Endothelial cell of umbilical vein (primary cell): ENCODE results near the gene ROCK2. TPM values are rescaled to one million over a fixed set of nuclear protein-coding genes. Genes with fewer than 3 reads are reported as not detected.

ENCODE experiments used
- BruUV-seq: library from RNA; stranded (reverse); fragments of 400-500 nt; replicated peaks from 2 replicates; lab custom pipeline; 2021; lab: Mats Ljungman, UMichigan
- CTCF ChIA-PET: fragments of 300-600, 350-600 bp; sonication (Branson Sonifier 250); formaldehyde crosslinking; loops from one replicate; lab custom pipeline; 2021; ENCODE audit warnings: antibody characterized with exemption, inconsistent platforms; lab: Charles Lee
- POLR2A ChIA-PET: fragments of 300-600, 350-600 bp; sonication (Branson Sonifier 250); formaldehyde crosslinking; loops from one replicate; lab custom pipeline; 2021; ENCODE audit warnings: antibody characterized with exemption, inconsistent platforms; lab: Charles Lee
- DNase-seq: peaks from one replicate; pipeline ENCODE4 v3.0.0-alpha.2; 2011; ENCODE audit warnings: low read depth, low spot score
- FAIRE-seq: peaks from 2 replicates; lab custom pipeline; 2011; peaks lifted over from hg19 to GRCh38; lab: Jason Lieb, UNC
- H2AFZ ChIP-seq: 2 replicates; pipeline ENCODE4 v1.6.0; 2012; ENCODE audit warnings: low read depth, low read length, control low read depth, inconsistent platforms
- H3K27ac ChIP-seq: 2 replicates; pipeline ENCODE4 v1.5.1; 2011; ENCODE audit warnings: low read depth, mild to moderate bottlenecking, control low read depth, low read length, moderate library complexity; ENCODE audit not compliant: insufficient read depth
- H3K27me3 ChIP-seq, 2 experiments: 2 replicates each; pipeline versions ENCODE4 v1.6.0 to v1.6.1; 2011; ENCODE audit warnings: low read length in 2 of 2, mixed read lengths in 1 of 2; ENCODE audit not compliant: control insufficient read depth in 2 of 2, insufficient read depth in 2 of 2
- H3K36me3 ChIP-seq, 2 experiments: 2 replicates in 1 of 2; 3 replicates in 1 of 2; pipeline ENCODE4 v1.5.1; 2011; ENCODE audit warnings: low read length in 2 of 2, mild to moderate bottlenecking in 1 of 2, moderate library complexity in 1 of 2; ENCODE audit not compliant: control insufficient read depth in 2 of 2, insufficient read depth in 2 of 2; ENCODE audit errors: extremely low read depth in 1 of 2
- H3K4me1 ChIP-seq: 3 replicates; pipeline ENCODE4 v1.5.1; 2011; ENCODE audit warnings: mild to moderate bottlenecking, low read length; ENCODE audit not compliant: control insufficient read depth, insufficient read depth; ENCODE audit errors: extremely low read depth
- H3K4me2 ChIP-seq: 2 replicates; pipeline ENCODE4 v1.6.1; 2011; ENCODE audit warnings: low read length, control low read depth, mixed read lengths; ENCODE audit not compliant: insufficient read depth
- H3K4me3 ChIP-seq, 3 experiments: fragments of 200-600 bp in 1 of 3; sonication (generic), shearing (Covaris generic) in 1 of 3; replicated peaks in 1 of 3; 2 replicates each; pipeline ENCODE4 v1.5.1; 2011 to 2016; ENCODE audit warnings: control low read depth in 3 of 3, low read length in 3 of 3, mild to moderate bottlenecking in 2 of 3, inconsistent platforms in 1 of 3, low read depth in 1 of 3, moderate library complexity in 1 of 3; ENCODE audit not compliant: insufficient read depth in 1 of 3
- H3K79me2 ChIP-seq: 2 replicates; pipeline ENCODE4 v1.6.0; 2012; ENCODE audit warnings: low read length, inconsistent platforms; ENCODE audit not compliant: control insufficient read depth, insufficient read depth
- H3K9ac ChIP-seq: replicated peaks from 2 replicates; pipeline ENCODE3; 2011; ENCODE audit warnings: low read length, control low read depth; ENCODE audit not compliant: insufficient read depth; ENCODE audit errors: extremely low read depth
- H3K9me1 ChIP-seq: replicated peaks from 3 replicates; pipeline ENCODE4 v1.6.0; 2011; ENCODE audit warnings: mild to moderate bottlenecking, low read length; ENCODE audit not compliant: control insufficient read depth, insufficient read depth; ENCODE audit errors: extremely low read depth
- H3K9me3 ChIP-seq: replicated peaks from 2 replicates; pipeline ENCODE4 v1.5.1; 2012; ENCODE audit warnings: low read length, inconsistent platforms; ENCODE audit not compliant: control insufficient read depth, insufficient read depth
- H4K20me1 ChIP-seq: replicated peaks from 2 replicates; pipeline ENCODE3; 2011; ENCODE audit warnings: mild to moderate bottlenecking, low read length; ENCODE audit not compliant: control insufficient read depth, insufficient read depth; ENCODE audit errors: extremely low read depth
- EZH2 ChIP-seq: IDR thresholded peaks from 2 replicates; pipeline ENCODE4 v1.6.1; 2012; ENCODE audit warnings: borderline replicate concordance, low read depth, mild to moderate bottlenecking, moderate library complexity, low read length, inconsistent platforms; ENCODE audit not compliant: severe bottlenecking
- FOS ChIP-seq: IDR thresholded peaks from 2 replicates; pipeline ENCODE4 v1.6.1; 2011; ENCODE audit warnings: mild to moderate bottlenecking, low read length, moderate library complexity, borderline replicate concordance; ENCODE audit not compliant: insufficient read depth
- GATA2 ChIP-seq: IDR thresholded peaks from 2 replicates; pipeline ENCODE4 v1.7.0; 2011; ENCODE audit warnings: low read depth, mild to moderate bottlenecking, moderate library complexity, mixed read lengths, low read length; ENCODE audit not compliant: insufficient read length, insufficient read depth
- JUN ChIP-seq: IDR thresholded peaks from 2 replicates; pipeline ENCODE4 v1.6.1; 2011; ENCODE audit warnings: borderline replicate concordance, low read depth; ENCODE audit not compliant: insufficient read length, insufficient read depth
- MYC ChIP-seq: IDR thresholded peaks from one replicate; pipeline ENCODE4 v1.6.1; 2011; ENCODE audit warnings: mild to moderate bottlenecking, low read depth, low read length
- POLR2A ChIP-seq: IDR thresholded peaks from 2 replicates; pipeline ENCODE4 v1.6.1; 2012; ENCODE audit warnings: low read depth, mild to moderate bottlenecking, control low read depth, low read length
- POLR2AphosphoS5 ChIP-seq: IDR thresholded peaks from 2 replicates; pipeline ENCODE4 v1.6.1; 2012; ENCODE audit warnings: low read depth, mild to moderate bottlenecking, control low read depth, low read length, moderate library complexity; ENCODE audit not compliant: insufficient read depth
- dilution Hi-C: fragments of 300-500 bp; cut with MboI; formaldehyde crosslinking; loops from one replicate; pipeline ENCODE4 v1.15.0; 2019; ENCODE audit warnings: low sequenced_read_pairs; ENCODE audit not compliant: extremely low pct_ligation_motif_present
- intact Hi-C: fragments of 100-400 bp; cut with micrococcal nuclease; formaldehyde crosslinking; loops from one replicate; pipeline ENCODE4 v1.10.0; 2022
- polyA plus RNA-seq, 4 experiments: library from polyadenylated mRNA; depleted of rRNA in 3 of 4; stranded (reverse) in 3 of 4; unstranded in 1 of 4; fragments of >200 nt; gene quantifications; 2 replicates each; pipeline versions ENCODE4 v1.2.1 to v1.2.3, GENCODE V29; 2011 to 2012; ENCODE audit warnings: missing spikeins in 1 of 4
- total RNA-seq: library from RNA; stranded (reverse); gene quantifications from 2 replicates; pipeline ENCODE4 v1.2.3, GENCODE V29; 2021
- TF ChIP-seq, protein P1 (sequence below), 2 donors: IDR thresholded peaks; 1 replicate in 1 of 2; 2 replicates in 1 of 2; pipeline ENCODE4 v1.5.1; 2011; ENCODE audit warnings: low read length in 2 of 2, mild to moderate bottlenecking in 2 of 2, moderate library complexity in 2 of 2, control low read depth in 1 of 2, inconsistent platforms in 1 of 2, low read depth in 1 of 2; ENCODE audit not compliant: insufficient read depth in 1 of 2; ENCODE audit errors: extremely low read depth in 1 of 2
- TF ChIP-seq, protein P2 (sequence below): IDR thresholded peaks from 2 replicates; pipeline ENCODE4 v1.6.1; 2011; ENCODE audit not compliant: insufficient read depth, insufficient read length

The ROCK2 gene
- total and polyA plus RNA-seq, 2 donors (not counting 3 experiments of a cell fraction or from before 2014, with no cell fraction given) = 5.2 to 56.5 TPM

DNA sequence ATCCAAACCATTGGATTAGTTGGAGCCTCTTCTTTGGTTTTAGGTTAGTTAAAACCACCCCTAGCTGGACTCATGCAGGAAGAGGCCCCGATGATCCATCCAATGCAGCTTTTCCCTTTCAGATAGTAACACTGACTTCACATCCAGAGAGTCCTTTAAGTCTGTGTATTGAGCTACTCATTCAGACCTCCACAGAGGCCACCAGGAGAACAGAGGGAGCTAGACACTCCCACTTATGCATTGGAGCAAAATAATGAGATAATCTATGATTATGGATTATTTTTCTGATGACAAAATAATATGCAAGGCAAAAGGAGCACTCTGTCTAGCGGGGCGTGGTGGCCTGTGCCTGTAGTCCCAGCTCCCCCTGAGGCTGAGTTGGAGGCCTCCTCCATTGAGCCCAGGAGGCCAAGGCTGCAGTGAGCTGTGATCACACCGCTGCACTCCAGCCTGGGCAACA, 1.6 kb upstream of the ROCK2 start:
- Histone ChIP-seq H3K9me3 (no peaks in the 10 kb centered on the region), H4K20me1 (peaks cover 4% of the 10 kb centered on the region), H3K4me1 (peaks cover 24% of the 10 kb centered on the region), H3K9ac (no peak overlapping the region), H2AFZ (peak overlapping the region; percentile 7), H3K27ac (no peak overlapping the region), H3K4me3 (no peak overlapping the region), H3K27me3 (peaks cover 2 to 3% of the 10 kb centered on the region in 2 experiments), H3K36me3 (no peaks in the 10 kb centered on the region), H3K9me1 (no peaks in the 10 kb centered on the region), H3K79me2 (peaks cover 31% of the 10 kb centered on the region), H3K4me2 (no peak overlapping the region)
- no TSS peak for BruUV-seq
- peak; percentile 65 for FAIRE-seq
- ChIA-PET POLR2A (interaction anchor here (1.1 kb wide), 1 partner anchor 22 kb away, joined by 3 read pairs; no protein-coding TSS in a partner anchor), CTCF (interaction anchor here (1.0 to 5.2 kb wide), 6 partner anchors 10 to 513 kb away, joined by 3 to 67 read pairs (median 18); no protein-coding TSS in a partner anchor)
- TF ChIP-seq MYC (no peak), JUN (no peak), EZH2 (no peak), POLR2AphosphoS5 (no peak), FOS (no peak), POLR2A (no peak), GATA2 (no peak)
- TF ChIP-seq, protein P1, sequence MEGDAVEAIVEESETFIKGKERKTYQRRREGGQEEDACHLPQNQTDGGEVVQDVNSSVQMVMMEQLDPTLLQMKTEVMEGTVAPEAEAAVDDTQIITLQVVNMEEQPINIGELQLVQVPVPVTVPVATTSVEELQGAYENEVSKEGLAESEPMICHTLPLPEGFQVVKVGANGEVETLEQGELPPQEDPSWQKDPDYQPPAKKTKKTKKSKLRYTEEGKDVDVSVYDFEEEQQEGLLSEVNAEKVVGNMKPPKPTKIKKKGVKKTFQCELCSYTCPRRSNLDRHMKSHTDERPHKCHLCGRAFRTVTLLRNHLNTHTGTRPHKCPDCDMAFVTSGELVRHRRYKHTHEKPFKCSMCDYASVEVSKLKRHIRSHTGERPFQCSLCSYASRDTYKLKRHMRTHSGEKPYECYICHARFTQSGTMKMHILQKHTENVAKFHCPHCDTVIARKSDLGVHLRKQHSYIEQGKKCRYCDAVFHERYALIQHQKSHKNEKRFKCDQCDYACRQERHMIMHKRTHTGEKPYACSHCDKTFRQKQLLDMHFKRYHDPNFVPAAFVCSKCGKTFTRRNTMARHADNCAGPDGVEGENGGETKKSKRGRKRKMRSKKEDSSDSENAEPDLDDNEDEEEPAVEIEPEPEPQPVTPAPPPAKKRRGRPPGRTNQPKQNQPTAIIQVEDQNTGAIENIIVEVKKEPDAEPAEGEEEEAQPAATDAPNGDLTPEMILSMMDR (IDR thresholded peaks at IDR 0.05; ENCODE audit: extremely low read depth in 1 of 2, insufficient read depth in 1 of 2, low read depth in 1 of 2, low read length in 2 of 2) = no peak
- TF ChIP-seq, protein P2, sequence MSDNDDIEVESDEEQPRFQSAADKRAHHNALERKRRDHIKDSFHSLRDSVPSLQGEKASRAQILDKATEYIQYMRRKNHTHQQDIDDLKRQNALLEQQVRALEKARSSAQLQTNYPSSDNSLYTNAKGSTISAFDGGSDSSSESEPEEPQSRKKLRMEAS = no peak
- no peak for DNase-seq
- dilution Hi-C loops (no loop called here), intact Hi-C loops (no loop called here)
